Left ventricle myocardium inferior (tissue), 1 donor: ENCODE measurements around the gene AP1B1. TPM values are rescaled to one million over a fixed set of nuclear protein-coding genes. Genes with fewer than 3 reads are reported as not detected.

Experiments
- DNase-seq: peaks from one replicate; pipeline ENCODE4 v3.0.0-alpha.2; 2020
- H3K27ac ChIP-seq: fragments of 200-600 bp; replicated peaks from 2 replicates; pipeline ENCODE4 v1.8.0; 2021
- H3K27me3 ChIP-seq: fragments of 200-600 bp; 2 replicates; pipeline ENCODE4 v1.8.0; 2021; ENCODE audit warnings: low read depth
- H3K36me3 ChIP-seq: fragments of 200-600 bp; 2 replicates; pipeline ENCODE4 v1.8.0; 2021
- H3K4me1 ChIP-seq: fragments of 200-600 bp; 2 replicates; pipeline ENCODE4 v1.8.0; 2021
- H3K4me3 ChIP-seq: fragments of 200-600 bp; 2 replicates; pipeline ENCODE4 v1.8.0; 2021; ENCODE audit warnings: mild to moderate bottlenecking, moderate library complexity
- H3K9me3 ChIP-seq: fragments of 200-600 bp; replicated peaks from 2 replicates; pipeline ENCODE4 v1.8.0; 2021
- intact Hi-C: fragments of 100-400 bp; cut with micrococcal nuclease; formaldehyde crosslinking; loops from one replicate; pipeline ENCODE4 v1.11.0; 2022
- total RNA-seq: library from RNA; stranded (reverse); fragmentation: NEBNext Ultra II Directional; extraction: Animal tissue kit (Norgen Biotek cat#: 25700); gene quantifications from one replicate; pipeline ENCODE4 v1.2.1, GENCODE V29; 2021
- TF ChIP-seq, protein P1 (sequence below): fragments of 200-600 bp; IDR thresholded peaks from 2 replicates; pipeline ENCODE4 v1.8.0; 2021; ENCODE audit warnings: antibody characterized with exemption, mild to moderate bottlenecking, borderline replicate concordance
- donor health status: DM: no; HTN: yes; CAD: no; lungs with severe emphysema.

The AP1B1 gene
- total RNA-seq, 1 donor from 2014 or later: 28.2 TPM

- Histone ChIP-seq H3K4me1 (peaks cover 95% of the 10 kb centered on the region), H3K36me3 (no peaks in the 10 kb centered on the region), H3K27ac (peak overlapping the region; percentile 97), H3K9me3 (no peaks in the 10 kb centered on the region), H3K4me3 (peak overlapping the region; percentile 94), H3K27me3 (peaks cover 21% of the 10 kb centered on the region)
- TF ChIP-seq, protein P1, sequence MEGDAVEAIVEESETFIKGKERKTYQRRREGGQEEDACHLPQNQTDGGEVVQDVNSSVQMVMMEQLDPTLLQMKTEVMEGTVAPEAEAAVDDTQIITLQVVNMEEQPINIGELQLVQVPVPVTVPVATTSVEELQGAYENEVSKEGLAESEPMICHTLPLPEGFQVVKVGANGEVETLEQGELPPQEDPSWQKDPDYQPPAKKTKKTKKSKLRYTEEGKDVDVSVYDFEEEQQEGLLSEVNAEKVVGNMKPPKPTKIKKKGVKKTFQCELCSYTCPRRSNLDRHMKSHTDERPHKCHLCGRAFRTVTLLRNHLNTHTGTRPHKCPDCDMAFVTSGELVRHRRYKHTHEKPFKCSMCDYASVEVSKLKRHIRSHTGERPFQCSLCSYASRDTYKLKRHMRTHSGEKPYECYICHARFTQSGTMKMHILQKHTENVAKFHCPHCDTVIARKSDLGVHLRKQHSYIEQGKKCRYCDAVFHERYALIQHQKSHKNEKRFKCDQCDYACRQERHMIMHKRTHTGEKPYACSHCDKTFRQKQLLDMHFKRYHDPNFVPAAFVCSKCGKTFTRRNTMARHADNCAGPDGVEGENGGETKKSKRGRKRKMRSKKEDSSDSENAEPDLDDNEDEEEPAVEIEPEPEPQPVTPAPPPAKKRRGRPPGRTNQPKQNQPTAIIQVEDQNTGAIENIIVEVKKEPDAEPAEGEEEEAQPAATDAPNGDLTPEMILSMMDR: no peak
- intact Hi-C loops: no loop called here
- DNase-seq: no peak
Measured at GRCh38 chr22:29310065-29310862, 78.1 kb downstream of the AP1B1 start.

DNA sequence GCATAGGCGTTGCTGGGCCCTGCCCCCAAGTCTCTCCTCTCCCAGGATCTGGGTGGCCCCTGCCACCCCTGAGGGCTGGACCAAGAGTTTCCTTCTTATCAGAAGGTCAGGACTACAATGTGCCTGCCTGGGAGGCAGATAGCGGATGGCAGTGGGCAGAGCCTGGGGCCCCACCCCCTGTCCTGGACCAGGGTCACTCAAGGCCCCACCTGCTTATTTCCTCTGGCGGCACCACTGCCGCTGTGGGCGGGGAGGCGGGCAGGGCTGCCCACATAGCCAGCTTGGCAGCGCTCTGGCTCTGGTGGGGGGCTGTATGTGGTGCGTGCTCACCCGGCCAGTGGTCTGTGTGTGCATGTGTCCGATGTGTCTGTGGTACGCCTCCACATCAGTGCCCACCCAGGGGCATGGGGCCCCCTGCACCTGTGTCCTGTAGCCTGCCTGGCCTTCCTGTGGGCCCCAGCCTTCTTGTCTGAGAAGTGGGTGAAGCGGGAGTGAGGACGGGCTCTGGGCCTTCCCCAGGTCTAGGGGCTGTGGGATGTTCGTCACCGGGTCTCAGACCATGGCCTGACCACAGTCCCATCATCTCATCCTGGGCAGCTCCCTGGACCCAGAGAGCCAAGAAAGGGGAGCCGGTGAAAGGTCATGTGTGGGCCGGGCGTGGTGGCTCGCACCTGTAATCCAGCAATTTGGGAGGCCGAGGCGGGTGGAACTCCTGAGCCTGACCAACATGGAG, 78.9 kb downstream of the AP1B1 start:
- H3K4me1 ChIP-seq: peaks cover 88% of the 10 kb centered on the region
- no peaks in the 10 kb centered on the region for H3K9me3 ChIP-seq
- TF ChIP-seq, protein P1: no peak
- peak overlapping the region; percentile 97 for H3K27ac ChIP-seq
- intact Hi-C loops: no loop called here
- H3K4me3 ChIP-seq: peak overlapping the region; percentile 94
- peaks cover 13% of the 10 kb centered on the region for H3K27me3 ChIP-seq
- peak; percentile 74 for DNase-seq
- no peaks in the 10 kb centered on the region for H3K36me3 ChIP-seq

- intact Hi-C loops: no loop called here
Measured at GRCh38 chr22:29308791-29309262, 79.5 kb downstream of the AP1B1 start.

DNA sequence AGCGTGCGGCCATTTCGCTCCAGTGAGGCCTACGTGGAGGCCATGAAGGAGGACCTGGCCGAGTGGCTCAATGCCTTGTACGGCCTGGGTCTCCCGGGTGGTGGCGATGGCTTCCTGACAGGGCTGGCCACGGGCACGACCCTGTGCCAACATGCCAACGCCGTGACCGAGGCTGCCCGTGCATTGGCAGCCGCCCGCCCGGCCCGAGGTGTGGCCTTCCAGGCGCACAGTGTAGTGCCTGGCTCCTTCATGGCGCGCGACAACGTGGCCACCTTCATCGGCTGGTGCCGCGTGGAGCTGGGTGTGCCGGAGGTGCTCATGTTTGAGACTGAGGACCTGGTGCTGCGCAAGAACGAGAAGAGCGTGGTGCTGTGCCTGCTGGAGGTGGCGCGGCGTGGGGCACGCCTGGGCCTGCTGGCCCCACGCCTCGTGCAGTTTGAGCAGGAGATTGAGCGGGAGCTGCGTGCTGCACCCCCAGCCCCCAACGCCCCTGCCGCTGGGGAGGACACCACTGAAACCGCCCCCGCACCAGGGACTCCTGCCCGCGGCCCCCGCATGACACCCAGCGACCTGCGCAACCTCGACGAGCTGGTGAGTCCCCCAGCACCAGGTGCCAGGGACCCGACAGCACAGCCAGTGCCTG, 80.1 kb downstream of the AP1B1 start:
- Histone ChIP-seq H3K4me3 (peak overlapping the region; percentile 94), H3K27me3 (peaks cover under 1% of the 10 kb centered on the region), H3K9me3 (no peaks in the 10 kb centered on the region), H3K27ac (peak overlapping the region; percentile 97), H3K4me1 (peaks cover 78% of the 10 kb centered on the region), H3K36me3 (no peaks in the 10 kb centered on the region)
- TF ChIP-seq, protein P1: no peak
- DNase-seq: no peak
- intact Hi-C loops: no loop called here

More at GRCh38 chr22:29308791-29309262, 79.5 kb downstream of the AP1B1 start:
- TF ChIP-seq, protein P1: no peak
- Histone ChIP-seq H3K4me1 (peaks cover 81% of the 10 kb centered on the region), H3K27ac (peak overlapping the region; percentile 97), H3K27me3 (peaks cover 7% of the 10 kb centered on the region), H3K4me3 (peak overlapping the region; percentile 94), H3K36me3 (no peaks in the 10 kb centered on the region), H3K9me3 (no peaks in the 10 kb centered on the region)
- DNase-seq: no peak

DNA sequence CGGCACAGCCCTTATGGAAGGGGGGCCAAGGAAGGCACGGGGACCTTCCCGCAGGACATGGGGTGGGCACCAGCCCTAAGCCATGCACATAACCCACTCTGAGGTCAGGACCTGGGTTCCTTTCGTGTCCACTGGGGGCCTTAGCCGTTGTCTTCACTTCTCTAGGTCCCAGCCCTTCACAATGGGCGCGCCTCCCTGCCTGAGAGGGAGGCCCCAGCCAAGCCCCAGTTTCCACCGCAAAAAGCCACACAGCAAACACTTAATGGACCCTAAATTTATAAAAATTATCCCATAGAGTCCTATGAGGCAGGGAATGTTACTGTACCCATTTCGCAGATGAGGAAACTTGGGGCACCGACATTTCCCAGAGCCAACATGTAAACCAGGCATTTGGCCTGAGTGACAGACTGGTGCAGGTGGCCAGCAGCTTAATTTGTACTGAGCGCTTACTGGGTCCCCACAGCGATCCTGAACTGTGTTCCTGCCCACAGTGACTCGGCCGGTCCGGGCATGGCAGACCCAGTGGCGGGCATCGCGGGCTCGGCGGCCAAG, 80.7 kb downstream of the AP1B1 start:
- TF ChIP-seq, protein P1: no peak
- Histone ChIP-seq H3K27me3 (no peaks in the 10 kb centered on the region), H3K4me1 (peaks cover 78% of the 10 kb centered on the region), H3K4me3 (peak overlapping the region; percentile 94), H3K27ac (peak overlapping the region; percentile 97), H3K36me3 (no peaks in the 10 kb centered on the region), H3K9me3 (no peaks in the 10 kb centered on the region)
- intact Hi-C loops: no loop called here
- no peak for DNase-seq
